Stimulated activated CD4-positive, alpha-beta T cell treated with anti-CD3 and anti-CD28 coated beads, Interleukin-12 subunit alpha, Interleukin-12 subunit beta, amount 100 ng/mL, for 4 hours (primary cell): ENCODE measurements around the gene HFM1.
"Not testable (repeated sequence)": the region's sequence is repeated elsewhere in the genome, so short reads cannot be mapped to it uniquely, and the experiment has no call there.

Source experiments
- DNase-seq: peaks from one replicate; pipeline ENCODE4 v3.0.0-alpha.2; 2020

The HFM1 gene

DNA sequence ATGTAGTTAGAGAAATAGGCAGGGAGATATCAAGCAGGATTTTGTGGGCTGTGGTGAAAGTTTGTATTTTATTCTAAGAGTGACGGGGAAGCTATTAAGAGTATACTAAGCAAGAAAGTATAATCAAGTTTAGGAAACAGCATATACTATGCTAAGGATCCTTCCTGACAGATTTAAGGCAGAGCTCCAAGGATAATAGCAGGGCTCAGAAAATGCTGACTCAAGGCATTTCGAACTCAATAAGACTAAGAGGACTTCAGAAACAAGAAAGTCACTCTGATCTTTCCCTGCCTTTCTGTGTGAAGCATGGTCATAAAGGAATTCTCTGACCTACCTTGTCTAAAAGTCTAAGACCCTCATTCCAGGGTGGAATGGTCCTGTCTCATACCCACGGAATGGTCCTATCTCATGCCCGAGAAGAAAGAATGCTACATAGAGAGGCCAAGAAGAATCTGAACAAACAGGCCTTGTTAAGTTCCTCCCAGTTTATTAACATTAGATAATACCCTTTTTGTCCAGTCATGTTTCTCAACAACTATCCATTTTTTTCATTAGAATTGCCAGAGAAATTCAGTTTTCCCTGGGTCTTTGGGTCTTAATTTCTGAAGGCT is 59.1 kb downstream of the HFM1 start:
- DNase-seq = no peak

DNA sequence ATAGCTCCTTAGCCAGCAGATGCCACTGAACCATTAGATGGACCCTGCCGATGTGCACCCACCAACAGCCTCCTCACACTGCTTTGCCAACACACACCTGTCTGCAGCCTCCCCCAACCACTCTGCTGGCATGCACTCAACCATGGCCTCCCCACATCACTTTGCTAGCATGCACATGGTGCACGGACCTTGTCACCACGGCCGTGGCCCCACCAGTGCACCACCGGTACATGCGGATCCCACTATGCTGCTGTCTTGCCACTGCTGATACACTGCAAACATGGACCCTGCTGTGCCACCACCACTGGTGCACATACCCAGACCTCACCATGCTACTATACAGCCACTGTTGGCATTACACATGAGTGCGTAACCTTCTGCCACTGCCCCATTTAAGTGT is 66.1 kb downstream of the HFM1 start:
- DNase-seq = no peak

DNA sequence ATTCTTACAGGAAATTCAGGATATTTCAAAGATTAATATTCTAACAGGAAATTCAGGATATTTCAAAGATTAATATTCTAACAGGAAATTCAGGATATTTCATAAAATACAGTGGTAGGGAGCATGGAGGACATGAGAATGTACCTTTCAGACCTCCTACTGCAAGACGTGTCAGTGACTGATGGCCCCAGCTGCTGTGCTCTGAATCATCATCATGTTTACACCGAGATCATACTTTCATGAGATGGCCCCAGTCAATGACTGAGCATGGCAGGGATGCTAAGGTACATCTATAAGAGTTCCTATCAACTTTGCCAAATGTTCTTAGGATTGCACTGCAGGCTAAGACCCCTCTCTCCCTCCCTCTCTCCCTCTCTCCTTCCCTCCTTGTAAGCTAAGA is 69.0 kb downstream of the HFM1 start:
- DNase-seq = no peak

DNA sequence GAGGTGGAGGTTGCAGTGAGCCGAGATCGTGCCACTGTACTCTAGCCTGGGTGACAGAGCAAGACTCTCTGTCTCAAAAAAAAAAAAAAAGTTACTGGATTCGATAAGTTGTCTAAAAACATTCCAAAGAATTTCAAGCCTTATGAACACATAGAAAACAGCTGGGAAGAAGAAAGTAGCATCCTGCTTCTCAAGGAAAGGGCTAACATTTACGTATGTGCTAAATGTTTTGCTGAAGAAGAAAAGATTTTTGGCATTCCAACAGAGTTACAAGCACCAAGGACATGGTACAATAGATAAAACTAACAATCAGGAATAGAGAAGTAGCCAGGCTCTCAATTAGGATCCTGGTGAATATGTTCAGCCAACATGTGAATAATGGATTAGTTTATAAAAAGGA is 69.8 kb downstream of the HFM1 start:
- DNase-seq = no peak

DNA sequence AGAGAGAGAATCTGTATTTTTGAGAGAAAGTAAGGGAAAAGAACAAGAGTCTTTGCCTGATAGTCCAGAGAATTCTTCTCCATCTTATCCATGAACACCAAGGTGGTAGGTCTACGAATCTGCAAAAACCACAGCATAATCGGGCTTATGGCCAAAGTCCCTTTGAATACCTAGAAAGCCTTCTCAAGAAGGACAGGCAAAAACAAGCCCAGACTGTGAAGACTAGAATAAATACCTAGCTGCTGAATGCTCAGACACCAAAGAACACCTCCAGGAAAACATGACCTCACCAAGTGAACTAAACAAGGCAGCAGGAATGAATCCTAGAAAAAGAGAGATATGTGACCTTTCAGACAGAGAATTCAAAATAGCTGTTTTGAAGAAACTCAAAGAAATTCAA is 79.2 kb downstream of the HFM1 start:
- DNase-seq = no peak

DNA sequence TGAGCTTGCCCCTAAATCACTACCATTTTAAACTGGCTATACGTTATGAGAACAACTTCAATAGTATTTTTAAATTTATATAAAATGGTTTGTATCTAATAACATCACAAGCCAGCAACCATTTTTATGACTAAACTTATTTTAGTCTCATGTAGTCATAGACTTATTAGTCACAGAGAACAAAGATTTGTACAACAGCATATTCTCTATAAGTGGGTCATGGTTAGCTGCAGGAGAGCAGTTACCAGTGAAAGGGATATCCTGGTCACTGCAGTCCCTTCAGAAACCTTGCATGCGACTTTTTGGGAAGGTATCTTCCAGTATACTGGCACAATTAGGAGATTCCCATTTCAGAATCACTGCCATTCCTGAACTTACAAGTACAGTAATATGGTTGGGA is 90.0 kb downstream of the HFM1 start:
- no peak for DNase-seq

DNA sequence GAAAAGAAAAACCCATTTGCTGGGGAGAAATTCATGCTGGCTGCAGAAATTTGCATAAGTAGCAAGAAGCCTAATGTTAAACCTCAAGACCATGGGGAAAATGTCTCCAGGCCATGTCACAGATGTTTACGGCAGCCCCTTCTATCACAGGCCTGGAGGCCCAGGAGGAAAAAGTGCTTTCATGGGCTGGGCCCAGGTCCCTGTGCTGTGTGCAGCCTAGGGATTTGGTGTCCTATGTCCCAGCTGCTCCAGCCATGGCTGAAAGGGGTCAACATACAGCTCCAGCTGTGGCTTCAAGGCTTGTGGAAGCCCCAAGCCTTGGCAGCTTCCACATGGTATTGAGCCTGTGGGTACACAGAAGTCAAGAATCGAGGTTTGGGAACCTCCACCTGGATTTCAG is 93.0 kb downstream of the HFM1 start:
- DNase-seq = no peak

DNA sequence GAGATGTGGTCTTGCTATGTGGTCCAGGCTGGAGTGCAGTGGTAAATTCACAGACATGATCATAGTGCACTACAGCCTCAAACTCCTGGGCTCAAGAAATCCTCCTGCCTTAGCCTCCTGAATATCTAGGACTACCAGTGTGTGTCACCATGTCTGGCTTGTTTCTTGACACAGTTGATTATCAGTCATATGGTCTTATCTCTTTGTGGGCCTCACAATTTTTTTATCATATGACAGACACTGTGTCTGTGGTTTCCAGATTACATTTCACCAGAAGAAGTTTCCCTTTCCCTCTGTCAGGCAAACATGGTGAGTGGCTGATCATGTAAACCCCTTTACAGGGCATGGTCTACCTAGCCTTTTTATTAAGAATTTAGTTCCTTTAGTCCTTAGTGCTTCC is 96.1 kb downstream of the HFM1 start:
- DNase-seq = no peak

DNA sequence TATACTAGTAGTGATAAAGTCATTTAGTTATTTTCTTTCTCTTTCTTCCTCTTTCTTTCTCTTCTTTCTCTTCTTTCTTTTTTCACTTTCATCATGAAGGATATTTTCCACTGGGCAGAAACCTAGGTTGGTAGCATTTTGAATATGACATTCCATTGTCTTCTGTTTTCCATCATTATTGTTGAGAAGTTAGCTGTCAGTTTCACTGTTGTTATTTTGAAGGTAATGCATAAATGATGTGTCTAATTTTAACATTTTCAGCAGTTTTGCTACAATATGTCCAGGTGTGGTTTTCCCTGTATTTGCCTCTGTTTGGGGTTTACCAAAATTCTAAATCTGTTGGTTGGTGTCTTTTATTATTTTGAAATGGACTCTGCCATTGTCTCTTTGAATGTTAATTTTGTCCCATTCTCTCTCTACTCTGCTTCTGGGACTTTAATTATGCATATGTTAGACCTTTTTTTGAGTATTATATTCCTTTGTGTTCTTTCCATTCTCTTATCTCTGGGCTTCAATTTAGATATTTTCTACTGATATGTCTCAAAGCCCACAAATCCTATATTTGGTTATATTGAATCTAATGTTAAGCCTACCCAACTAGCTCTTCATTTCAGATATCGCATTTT is 96.7 kb downstream of the HFM1 start:
- no peak for DNase-seq

DNA sequence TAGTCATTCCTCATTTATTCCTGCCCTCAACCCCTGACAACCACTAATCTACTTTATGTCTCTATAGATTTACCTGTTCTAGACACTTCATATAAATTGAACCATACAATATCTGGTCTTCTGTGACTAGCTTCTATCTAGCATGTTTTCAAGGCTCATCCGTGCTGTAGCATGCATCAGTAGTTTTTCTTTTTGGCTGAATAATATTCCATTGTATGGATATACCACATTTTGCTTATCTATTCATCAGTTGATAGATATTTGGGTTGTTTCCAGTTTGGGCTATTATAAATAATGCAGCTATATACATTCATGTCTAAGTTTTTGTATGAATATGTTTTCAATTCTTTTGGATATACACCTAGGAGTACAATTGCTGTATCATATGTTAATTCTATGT is 101.5 kb downstream of the HFM1 start:
- no peak for DNase-seq

DNA sequence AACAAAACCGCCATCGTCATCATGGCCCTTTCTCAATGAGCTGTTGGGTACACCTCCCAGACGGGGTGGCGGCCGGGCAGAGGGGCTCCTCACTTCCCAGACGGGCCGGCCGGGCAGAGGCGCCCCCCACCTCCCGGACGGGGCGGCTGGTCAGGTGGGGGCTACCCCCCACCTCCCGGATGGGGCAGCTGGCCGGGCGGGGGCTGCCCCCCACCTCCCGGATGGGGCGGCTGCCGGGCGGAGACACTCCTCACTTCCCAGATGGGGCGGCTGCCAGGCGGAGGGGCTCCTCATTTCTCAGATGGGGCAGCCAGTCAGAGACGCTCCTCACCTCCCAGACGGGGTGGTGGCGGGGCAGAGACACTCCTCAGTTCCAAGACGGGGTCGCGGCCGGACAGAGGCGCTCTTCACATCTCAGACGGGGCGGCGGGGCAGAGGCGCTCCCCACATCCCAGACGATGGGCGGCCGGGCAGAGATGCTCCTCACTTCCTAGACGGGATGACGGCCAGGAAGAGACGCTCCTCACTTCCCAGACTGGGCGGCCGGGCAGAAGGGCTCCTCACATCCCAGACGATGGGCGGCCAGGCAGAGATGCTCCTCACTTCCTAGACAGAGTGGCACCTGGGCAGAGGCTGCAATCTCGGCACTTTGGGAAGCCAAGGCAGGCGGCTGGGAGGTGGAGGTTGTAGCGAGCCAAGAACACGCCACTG is 115.6 kb downstream of the HFM1 start:
- DNase-seq = not testable (repeated sequence)

DNA sequence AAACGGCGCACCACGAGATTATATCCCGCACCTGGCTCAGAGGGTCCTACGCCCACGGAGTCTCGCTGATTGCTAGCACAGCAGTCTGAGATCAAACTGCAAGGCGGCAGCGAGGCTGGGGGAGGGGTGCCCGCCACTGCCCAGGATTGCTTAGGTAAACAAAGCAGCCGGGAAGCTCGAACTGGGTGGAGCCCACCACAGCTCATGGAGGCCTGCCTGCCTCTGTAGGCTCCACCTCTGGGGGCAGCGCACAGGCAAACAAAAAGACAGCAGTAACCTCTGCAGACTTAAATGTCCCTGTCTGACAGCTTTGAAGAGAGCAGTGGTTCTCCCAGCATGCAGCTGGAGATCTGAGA is 117.7 kb downstream of the HFM1 start:
- not testable (repeated sequence) for DNase-seq

DNA sequence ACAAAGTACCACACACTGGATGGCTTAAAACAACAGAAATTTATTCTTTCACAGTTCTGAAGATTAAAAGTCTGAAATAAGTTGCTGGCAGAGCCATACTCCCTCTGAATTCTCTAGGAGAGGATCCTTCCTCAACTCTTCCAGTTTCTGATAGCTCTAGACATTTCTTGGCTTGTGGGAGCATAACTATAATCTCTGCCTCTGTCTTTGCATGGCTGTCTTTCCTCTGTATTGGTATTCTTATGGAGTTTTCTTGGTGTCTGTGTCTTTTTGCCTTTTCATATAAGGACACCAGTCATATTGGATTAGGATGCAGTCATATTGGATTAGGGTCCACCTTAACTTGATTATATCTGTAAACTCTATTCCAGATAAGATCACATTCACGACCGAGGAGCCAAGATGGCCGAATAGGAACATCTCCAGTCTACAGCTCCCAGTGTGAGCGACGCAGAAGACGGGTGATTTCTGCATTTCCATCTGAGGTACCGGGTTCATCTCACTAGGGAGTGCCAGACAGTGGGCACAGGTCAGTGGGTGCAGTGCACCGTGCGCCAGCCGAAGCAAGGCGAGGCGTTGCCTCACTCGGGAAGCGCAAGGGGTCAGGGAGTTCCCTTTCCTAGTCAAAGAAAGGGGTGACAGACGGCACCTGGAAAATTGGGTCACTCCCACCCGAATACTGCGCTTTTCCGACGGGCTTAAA is 118.2 kb downstream of the HFM1 start:
- not testable (repeated sequence) for DNase-seq

DNA sequence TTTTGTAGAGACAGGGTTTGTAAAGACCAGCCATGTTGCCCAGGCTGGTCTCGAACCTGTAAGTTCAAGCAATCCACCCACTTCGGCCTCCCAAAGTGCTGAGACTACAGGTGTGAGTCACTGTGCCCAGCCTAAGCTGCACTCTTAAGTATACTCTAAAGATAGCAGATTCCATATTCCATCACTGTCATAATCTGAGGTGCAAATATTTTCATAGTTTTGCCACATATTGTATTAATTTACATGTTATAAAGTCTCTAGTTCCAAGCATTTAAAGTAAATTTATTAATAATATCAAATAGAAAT is 121.3 kb downstream of the HFM1 start:
- no peak for DNase-seq

DNA sequence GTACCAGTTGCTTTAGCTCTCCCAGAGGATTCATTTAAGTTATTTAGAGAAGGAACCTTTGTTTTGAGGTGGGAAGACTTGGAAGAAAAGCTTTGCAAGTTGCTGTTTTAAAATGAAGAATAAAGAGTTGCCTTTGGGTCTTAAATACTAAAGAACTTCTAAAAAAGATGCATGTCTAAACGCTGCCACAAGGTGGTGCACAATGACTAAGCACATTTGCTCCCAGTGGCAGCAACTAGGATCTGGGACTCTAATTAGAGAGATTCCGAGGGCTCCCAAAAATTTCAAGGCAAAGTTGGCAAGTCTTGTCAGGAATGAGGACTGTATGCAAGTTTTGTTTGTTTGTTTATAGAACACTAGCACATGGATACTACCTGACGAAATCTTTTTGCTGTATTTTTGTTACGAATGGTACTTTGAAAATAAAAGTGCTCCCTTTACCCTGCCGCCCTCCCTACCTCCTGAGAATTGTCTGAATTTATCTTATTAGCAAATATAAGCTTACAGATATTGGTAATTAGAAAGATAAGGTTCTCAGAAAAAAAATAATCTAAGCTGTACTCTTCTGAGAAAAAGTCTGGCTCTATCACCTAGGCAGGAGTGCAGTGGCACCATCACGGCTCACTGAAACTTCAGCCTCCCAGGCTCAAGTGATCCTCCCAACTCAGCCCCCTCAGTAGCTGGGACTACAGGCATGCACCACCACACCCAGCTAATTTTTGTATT is 121.8 kb downstream of the HFM1 start:
- peak; percentile 28 for DNase-seq

DNA sequence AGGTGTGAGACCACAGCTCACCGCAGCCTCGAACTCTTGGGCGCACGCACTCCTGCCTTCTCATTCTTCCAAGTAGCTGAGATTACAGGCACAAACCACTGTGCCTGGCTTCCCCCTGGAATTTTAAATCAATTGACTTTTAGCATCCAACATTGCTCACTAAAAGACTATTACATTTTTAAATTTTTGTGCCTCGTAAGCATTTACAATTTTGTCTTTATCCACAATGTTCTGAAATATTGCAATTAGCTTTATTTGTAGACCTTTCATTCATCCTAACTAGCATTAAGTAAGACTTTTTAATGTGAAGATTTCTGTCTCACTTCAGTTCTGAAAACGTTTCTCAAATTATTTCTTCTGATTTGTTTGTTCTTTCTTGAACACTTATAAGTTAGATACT is 122.9 kb downstream of the HFM1 start:
- no peak for DNase-seq

DNA sequence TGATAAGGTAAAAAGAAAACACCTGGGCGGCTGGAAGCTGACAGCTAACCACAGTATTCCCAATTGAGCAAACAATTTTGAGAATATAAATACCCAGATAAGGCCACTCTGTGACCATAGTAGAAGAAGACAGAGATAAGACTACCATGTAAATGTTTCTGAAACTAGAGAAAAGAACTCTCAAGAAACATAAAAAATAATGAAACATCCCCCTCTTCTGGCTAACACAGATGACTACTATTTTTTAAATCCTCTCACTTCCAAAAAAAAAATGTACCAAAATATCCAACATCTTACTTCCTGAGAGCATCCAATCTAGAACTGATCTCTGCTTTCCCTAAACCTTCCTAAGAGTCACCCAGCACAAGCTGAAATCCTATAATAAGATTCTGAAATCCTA is 125.9 kb downstream of the HFM1 start:
- no peak for DNase-seq

DNA sequence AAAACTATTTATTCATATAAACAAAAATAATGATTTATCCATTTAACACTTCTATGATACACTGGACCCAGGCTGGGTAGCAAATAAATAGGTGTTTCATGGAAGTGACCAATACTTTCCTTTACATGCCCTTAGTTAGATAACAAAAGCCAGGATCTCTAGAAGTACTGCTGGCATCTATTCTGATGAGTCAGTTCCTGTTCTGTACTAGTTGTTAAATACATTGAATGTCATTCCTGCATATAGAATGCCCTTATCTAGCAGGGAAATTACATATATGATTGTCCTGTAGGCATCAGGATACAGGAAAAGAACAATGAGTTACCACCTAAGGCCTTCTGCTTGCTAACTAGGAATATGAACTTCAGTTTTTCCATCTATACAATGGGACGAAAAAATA is 130.8 kb downstream of the HFM1 start:
- no peak for DNase-seq

DNA sequence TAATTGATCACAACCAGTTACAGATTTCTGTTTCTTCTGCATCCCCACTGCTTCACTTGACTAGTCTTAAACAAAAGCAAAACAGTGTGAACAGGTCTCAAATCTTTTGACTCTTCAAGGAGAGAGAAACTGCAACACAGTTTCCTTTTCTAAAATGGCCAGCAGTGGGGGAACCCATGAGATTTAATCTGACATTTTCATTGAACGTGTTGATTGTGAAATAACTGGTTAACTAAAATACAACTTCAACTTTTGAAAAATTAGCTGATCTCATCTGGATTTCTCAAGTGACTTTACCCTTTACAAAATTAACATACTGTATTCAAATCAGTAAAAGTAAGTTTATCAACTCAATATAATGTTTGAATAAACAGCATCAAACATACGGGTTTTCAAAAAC is 143.0 kb downstream of the HFM1 start:
- DNase-seq = no peak

DNA sequence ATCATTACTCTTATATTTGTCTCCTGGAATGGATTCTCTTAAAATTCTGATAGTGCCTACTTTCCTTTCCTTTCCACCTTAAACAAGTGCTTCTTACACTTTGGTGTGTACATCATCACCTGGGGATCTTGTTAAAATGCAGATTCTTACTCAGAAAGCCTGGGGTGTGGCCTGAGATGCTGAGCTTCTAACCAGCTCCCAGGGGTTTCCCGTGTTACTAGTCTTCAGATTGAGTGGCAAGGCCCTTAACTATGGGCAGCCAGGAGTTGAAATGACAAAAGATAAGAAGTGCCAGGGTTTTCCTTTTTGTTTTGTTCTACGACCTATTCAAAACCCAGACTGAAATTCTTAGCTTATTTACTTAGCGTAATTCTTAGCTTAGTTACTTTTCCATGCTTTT is 159.2 kb downstream of the HFM1 start:
- no peak for DNase-seq

DNA sequence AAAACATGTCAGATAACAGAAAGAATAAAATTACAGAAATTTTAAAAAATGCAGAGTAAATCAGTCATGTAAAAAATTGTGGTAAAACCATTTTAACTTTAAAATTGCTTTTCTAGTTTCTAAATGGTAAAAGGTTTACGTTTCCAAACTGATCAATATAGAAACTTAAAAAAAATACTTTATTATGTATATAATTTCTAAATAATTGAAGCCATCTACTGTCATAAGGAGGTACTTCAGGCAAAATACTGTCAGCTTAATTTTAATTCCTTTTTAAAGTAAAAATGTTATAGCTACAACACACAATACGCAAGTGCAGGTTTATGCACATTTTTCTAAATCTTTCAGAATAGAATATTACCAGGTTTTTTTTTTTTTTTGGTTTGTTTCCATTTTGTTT is 159.9 kb downstream of the HFM1 start:
- no peak for DNase-seq

DNA sequence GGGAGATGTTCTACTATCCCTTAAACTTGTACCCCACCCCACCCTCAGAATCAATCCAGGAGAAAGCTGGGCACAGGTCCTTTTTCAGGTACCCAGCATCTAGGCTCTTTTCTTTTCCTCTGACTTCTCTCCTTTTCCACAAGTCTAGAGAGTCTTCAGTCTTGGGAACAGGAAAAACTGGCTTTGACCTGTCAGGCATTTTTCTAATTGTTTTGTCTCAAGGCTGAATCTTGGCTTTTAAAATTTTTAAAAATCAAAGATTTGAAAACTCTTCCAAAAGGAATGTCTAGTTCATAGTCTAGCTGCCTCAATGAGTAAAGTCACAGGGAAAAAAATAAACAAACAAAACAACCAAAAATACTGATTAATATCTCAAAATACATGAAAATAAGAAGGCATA is 161.5 kb downstream of the HFM1 start:
- DNase-seq = no peak

DNA sequence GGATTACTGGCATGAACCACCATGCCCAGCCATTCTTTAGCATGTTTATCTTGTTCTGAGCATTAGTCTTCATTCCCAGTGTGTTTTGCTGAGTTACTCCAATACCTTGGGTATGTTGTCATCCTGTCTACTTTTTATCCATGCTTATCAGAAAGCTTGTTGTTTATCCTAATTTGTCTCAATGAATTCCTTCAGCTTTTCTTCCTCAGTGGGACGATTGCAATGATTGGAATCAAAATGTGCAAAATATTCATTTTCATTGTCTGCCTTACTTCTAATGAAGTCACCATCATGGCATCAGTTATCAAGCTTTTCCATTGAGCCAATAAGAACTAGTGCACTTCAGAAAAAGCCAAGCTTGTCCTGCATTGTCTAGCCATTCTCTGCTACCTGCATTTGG is 170.5 kb downstream of the HFM1 start:
- no peak for DNase-seq

DNA sequence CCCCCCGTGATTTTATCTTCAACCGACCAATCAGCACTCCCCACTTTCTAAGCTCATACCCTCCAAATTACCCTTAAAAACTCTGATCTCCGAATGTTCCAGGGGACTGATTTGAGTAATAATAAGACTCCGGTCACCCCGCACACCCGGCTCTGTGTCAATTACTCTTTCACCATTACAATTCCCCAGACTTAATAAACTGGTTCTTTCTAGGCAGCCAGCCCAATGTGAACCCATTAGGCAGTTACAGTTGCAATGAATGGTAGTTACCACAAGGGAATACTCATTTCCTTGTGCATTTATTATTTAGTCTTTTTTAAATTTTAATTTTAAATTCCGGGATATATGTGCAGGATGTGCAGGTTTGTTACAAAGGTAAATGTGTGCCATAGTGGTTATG is 177.9 kb downstream of the HFM1 start:
- no peak for DNase-seq
